GM12878 (cell line): Measurements from ENCODE around the gene BNIPL.

Experiments
- BHLHE40 ChIP-seq, 2 experiments: fragments of 450-650 bp in 1 of 2; IDR thresholded peaks; 2 replicates each; pipeline ENCODE4 v1.6.1; 2011 to 2017; ENCODE audit warnings: low read depth in 2 of 2, borderline replicate concordance in 1 of 2, improper control_type of control experiment in 1 of 2, low read length in 1 of 2, mild to moderate bottlenecking in 1 of 2
- CHD1 ChIP-seq: IDR thresholded peaks from 2 replicates; pipeline ENCODE4 v1.6.1; 2012; ENCODE audit warnings: low read depth, low read length, improper control_type of control experiment
- EP300 ChIP-seq, 2 experiments: fragments of 150-350 bp in 1 of 2; IDR thresholded peaks; 2 replicates each; pipeline ENCODE4 v1.6.1; 2011 to 2012; ENCODE audit warnings: low read depth in 2 of 2, low read length in 2 of 2, borderline replicate concordance in 1 of 2, improper control_type of control experiment in 1 of 2, inconsistent platforms in 1 of 2; ENCODE audit not compliant: control insufficient read depth in 1 of 2
- EZH2 ChIP-seq: IDR thresholded peaks from 2 replicates; pipeline ENCODE4 v1.6.1; 2012; ENCODE audit warnings: low read depth, mild to moderate bottlenecking, control low read depth, inconsistent platforms, low read length, borderline replicate concordance; ENCODE audit not compliant: control insufficient read depth
- SMARCA5 ChIP-seq: fragments of 450-650 bp; IDR thresholded peaks from 2 replicates; pipeline ENCODE4 v1.6.1; 2017; ENCODE audit warnings: mild to moderate bottlenecking

- TF ChIP-seq EP300 (IDR thresholded peaks at IDR 0.05; ENCODE audit: borderline replicate concordance in 1 of 2, control insufficient read depth in 1 of 2, low read depth in 2 of 2, low read length in 2 of 2) (no peak), CHD1 (no peak), SMARCA5 (no peak), BHLHE40 (IDR thresholded peaks at IDR 0.05; ENCODE audit: borderline replicate concordance in 1 of 2, low read depth in 2 of 2, low read length in 1 of 2) (no peak), EZH2 (no peak)
These were observed 38.4 kb upstream of the BNIPL start for GRCh38 chr1:150997949-150998348.
